GM12878 (cell line): Measurements from ENCODE around the gene TIFAB. TPM values are rescaled to one million over a fixed set of nuclear protein-coding genes. Genes with fewer than 3 reads are reported as not detected.

ENCODE experiments used
- ASH2L ChIP-seq: fragments of 300-600, 200-600 bp; sonication (generic); IDR thresholded peaks from 2 replicates; pipeline ENCODE4 v1.6.1; 2017; ENCODE audit warnings: low read depth, mild to moderate bottlenecking, borderline replicate concordance
- BHLHE40 ChIP-seq, 2 experiments: fragments of 450-650 bp in 1 of 2; IDR thresholded peaks; 2 replicates each; pipeline ENCODE4 v1.6.1; 2011 to 2017; ENCODE audit warnings: low read depth in 2 of 2, borderline replicate concordance in 1 of 2, improper control_type of control experiment in 1 of 2, low read length in 1 of 2, mild to moderate bottlenecking in 1 of 2
- CBFB ChIP-seq: IDR thresholded peaks from 2 replicates; pipeline ENCODE4 v1.6.1; 2016; ENCODE audit warnings: antibody characterized with exemption, low read depth
- CEBPZ ChIP-seq: fragments of 150-350 bp; IDR thresholded peaks from 2 replicates; pipeline ENCODE4 v1.6.1; 2016; ENCODE audit warnings: low read depth, low read length
- CTCF ChIP-seq, 3 experiments: IDR thresholded peaks in 2 of 3; conservative IDR thresholded peaks in 1 of 3; 2 replicates each; pipeline ENCODE4 v1.5.1; 2011; ENCODE audit warnings: low read depth in 3 of 3, low read length in 3 of 3, mild to moderate bottlenecking in 3 of 3, control low read depth in 2 of 3, moderate library complexity in 2 of 3, inconsistent platforms in 1 of 3, mixed read lengths in 1 of 3; ENCODE audit not compliant: control insufficient read depth in 2 of 3, insufficient read depth in 1 of 3; ENCODE audit errors: extremely low read depth in 1 of 3
- FOS ChIP-seq: IDR thresholded peaks from 3 replicates; pipeline ENCODE4 v1.6.1; 2011; ENCODE audit warnings: borderline replicate concordance; ENCODE audit not compliant: insufficient read length; ENCODE audit errors: extremely low read depth
- HCFC1 ChIP-seq: fragments of 150-350 bp; IDR thresholded peaks from 2 replicates; pipeline ENCODE4 v1.6.1; 2014; ENCODE audit warnings: low read length
- HDAC2 ChIP-seq: fragments of 200-600 bp; sonication (generic); IDR thresholded peaks from 2 replicates; pipeline ENCODE4 v1.6.1; 2017
- IKZF1 ChIP-seq: fragments of 450-650 bp; conservative IDR thresholded peaks from 2 replicates; pipeline ENCODE4 v1.6.1; 2017; ENCODE audit warnings: antibody characterized with exemption, mild to moderate bottlenecking
- IKZF2 ChIP-seq, 2 experiments: fragments of 450-650 bp; IDR thresholded peaks; 2 replicates each; pipeline ENCODE4 v1.6.1; 2017; ENCODE audit warnings: mild to moderate bottlenecking in 2 of 2, moderate library complexity in 2 of 2
- IRF5 ChIP-seq: fragments of 450-650 bp; IDR thresholded peaks from 2 replicates; pipeline ENCODE4 v1.6.1; 2017; ENCODE audit warnings: borderline replicate concordance
- MXI1 ChIP-seq: fragments of 150-350 bp; IDR thresholded peaks from 2 replicates; pipeline ENCODE4 v1.6.1; 2011; ENCODE audit warnings: low read depth, mild to moderate bottlenecking, inconsistent platforms, low read length, improper control_type of control experiment
- NFIC ChIP-seq: IDR thresholded peaks from 2 replicates; pipeline ENCODE4 v1.6.1; 2012; ENCODE audit warnings: low read depth, mild to moderate bottlenecking, inconsistent platforms, low read length, moderate library complexity
- NFYB ChIP-seq: IDR thresholded peaks from 2 replicates; pipeline ENCODE4 v1.6.1; 2011; ENCODE audit warnings: low read depth, mild to moderate bottlenecking, low read length, improper control_type of control experiment, moderate library complexity; ENCODE audit not compliant: insufficient read depth
- NRF1 ChIP-seq: conservative IDR thresholded peaks from 2 replicates; pipeline ENCODE4 v1.6.1; 2011; ENCODE audit warnings: mild to moderate bottlenecking, low read depth, low read length, improper control_type of control experiment
- POLR2A ChIP-seq: IDR thresholded peaks from 2 replicates; pipeline ENCODE4 v1.6.1; 2011; ENCODE audit warnings: low read depth, mild to moderate bottlenecking, low read length
- POU2F2 ChIP-seq: IDR thresholded peaks from 3 replicates; pipeline ENCODE4 v1.6.1; 2011; ENCODE audit warnings: low read depth, mild to moderate bottlenecking, low read length, borderline replicate concordance
- RB1 ChIP-seq: fragments of 450-650 bp; formaldehyde crosslinking; IDR thresholded peaks from 2 replicates; pipeline ENCODE4 v1.6.1; 2017; ENCODE audit warnings: mild to moderate bottlenecking, borderline replicate concordance
- SIX5 ChIP-seq: IDR thresholded peaks from 2 replicates; pipeline ENCODE4 v1.6.1; 2011; ENCODE audit warnings: mild to moderate bottlenecking, low read depth, low read length, moderate library complexity; ENCODE audit not compliant: severe bottlenecking
- SMC3 ChIP-seq: IDR thresholded peaks from 2 replicates; pipeline ENCODE4 v1.6.1; 2011; ENCODE audit warnings: low read length, improper control_type of control experiment, borderline replicate concordance
- TARDBP ChIP-seq: IDR thresholded peaks from 2 replicates; pipeline ENCODE4 v1.6.1; 2016; ENCODE audit warnings: borderline replicate concordance
- USF2 ChIP-seq: IDR thresholded peaks from 2 replicates; pipeline ENCODE4 v1.6.1; 2011; ENCODE audit warnings: low read depth, low read length, improper control_type of control experiment, borderline replicate concordance
- YY1 ChIP-seq: IDR thresholded peaks from 2 replicates; pipeline ENCODE4 v1.6.1; 2011; ENCODE audit warnings: low read depth, mild to moderate bottlenecking, low read length
- polyA plus RNA-seq, 11 experiments: library from polyadenylated mRNA; depleted of rRNA in 4 of 11; unstranded in 6 of 11; stranded (reverse) in 5 of 11; fragments of >200 nt; fragmentation: Nextera tagmentation in 4 of 11; fragmentation: Illumina TruSeq in 1 of 11; extraction: Ambion mirVana in 4 of 11; extraction: Trizol in 1 of 11; gene quantifications; 1 replicate in 1 of 11; 2 replicates in 10 of 11; pipeline versions ENCODE4 v1.2.1 to v1.2.3, GENCODE V29; 2011 to 2016; ENCODE audit warnings: inconsistent platforms in 2 of 11, missing spikeins in 2 of 11, low read depth in 1 of 11
- total RNA-seq, 4 experiments: library from RNA; depleted of rRNA in 3 of 4; stranded (reverse); fragments of >200 nt in 3 of 4; fragmentation: Illumina TruSeq in 1 of 4; extraction: Trizol in 1 of 4; gene quantifications; 2 replicates each; pipeline versions ENCODE4 v1.2.1 to v1.2.3, GENCODE V29; 2013 to 2021

Gene TIFAB
- total and polyA plus RNA-seq, 10 of the 15 experiments (the other 5 are each of a cell fraction or from before 2014, with no cell fraction given): not detected

- TF ChIP-seq POU2F2: peak; percentile 68; the same call in 2 of the 3 replicates
- TF ChIP-seq IKZF2 (IDR thresholded peaks at IDR 0.05): no peak
- no peak for TF ChIP-seq FOS
- TF ChIP-seq NFYB: no peak
- no peak for TF ChIP-seq NFIC
- peak; percentile 32; the same call in 1 of the 2 replicates for TF ChIP-seq HCFC1
- no peak for TF ChIP-seq SIX5
- peak; percentile 95 for TF ChIP-seq POLR2A
- TF ChIP-seq ASH2L: no peak
- TF ChIP-seq IKZF1: peak; percentile 84
- 0 out of 2 replicates have a peak, but pooled peaks have one; percentile 32 for TF ChIP-seq YY1
- TF ChIP-seq IRF5: no peak
- peak; percentile 98; the same call in 1 of the 2 replicates for TF ChIP-seq RB1
- TF ChIP-seq HDAC2: no peak
- no peak for TF ChIP-seq CTCF (IDR thresholded peaks at IDR 0.05 in 2 of 3, conservative IDR thresholded peaks at IDR 0.05 in 1 of 3; ENCODE audit: control insufficient read depth in 2 of 3, extremely low read depth in 1 of 3, insufficient read depth in 1 of 3, low read depth in 3 of 3, low read length in 3 of 3)
- no peak for TF ChIP-seq CBFB
- peak; percentile 70; the same call in 1 of the 2 replicates for TF ChIP-seq MXI1
- peak; percentile 84 to 98; a peak in 3 of 4 replicates for TF ChIP-seq BHLHE40 (IDR thresholded peaks at IDR 0.05; ENCODE audit: borderline replicate concordance in 1 of 2, low read depth in 2 of 2, low read length in 1 of 2)
- no peak for TF ChIP-seq USF2
- no peak for TF ChIP-seq NRF1
- no peak for TF ChIP-seq SMC3
- TF ChIP-seq TARDBP: no peak
- no peak for TF ChIP-seq CEBPZ
These were observed 53.0 kb downstream of the TIFAB start, which contains the start of gene MACROH2A1 (continued) for GRCh38 chr5:135398855-135399793.
